ENCODE results near the gene USP19. TPM values are rescaled to one million over a fixed set of nuclear protein-coding genes. Genes with fewer than 3 reads are reported as not detected.

USP19 gene
- total and polyA plus RNA-seq, 7 donors = 22.2 to 98.4 (median 48.2) TPM

DNA sequence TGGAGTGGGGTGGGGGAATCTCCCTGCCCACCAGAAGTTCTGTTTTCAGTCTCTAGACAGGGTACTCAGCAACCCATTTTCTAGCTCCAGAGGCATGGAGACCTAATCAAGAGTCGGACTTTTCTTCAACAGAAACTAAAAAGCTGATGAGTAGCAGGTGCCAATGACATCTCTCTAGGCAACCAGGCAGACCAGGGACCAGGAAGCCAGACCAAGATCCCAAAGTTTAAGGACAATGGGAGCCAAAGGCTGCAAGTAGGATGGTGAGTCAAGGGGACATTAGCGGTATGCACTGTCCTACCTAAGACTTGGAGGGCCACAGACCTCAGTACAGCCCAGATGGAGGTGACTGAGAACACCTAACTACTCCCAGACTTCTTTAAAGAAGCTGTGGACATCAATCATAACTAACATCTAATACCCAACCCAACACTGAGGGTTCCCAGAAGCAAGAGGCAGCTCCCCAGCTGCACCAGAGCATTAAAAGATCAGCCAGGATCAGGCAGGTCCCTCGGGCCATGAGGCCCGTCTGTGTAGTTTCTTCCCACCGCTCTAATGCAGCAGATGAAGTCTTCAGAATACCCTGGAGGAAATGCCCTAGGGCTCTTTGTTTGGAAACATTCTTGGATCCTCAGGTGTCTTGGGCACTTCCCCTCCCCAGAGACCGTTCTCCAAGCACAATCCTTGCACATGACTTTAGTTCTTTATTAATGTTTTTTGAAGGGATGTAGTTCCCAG, 44.5 kb upstream of the USP19 start:
- H3K27me3 ChIP-seq = no peaks in the 10 kb centered on the region
- peaks cover 0 to 18% (median 11%) of the 10 kb centered on the region in 4 donors for H3K36me3 ChIP-seq
- no peaks in the 10 kb centered on the region for H3K9me3 ChIP-seq
- peaks cover 0 to 23% (median 19%) of the 10 kb centered on the region in 4 donors for H3K4me1 ChIP-seq
- WGBS, 2 donors = 40 to 59% methylated on average over 6 of the region's 6 CpGs
- no peak for TF ChIP-seq POLR2A (IDR thresholded peaks at IDR 0.05)
- TF ChIP-seq, protein P1, sequence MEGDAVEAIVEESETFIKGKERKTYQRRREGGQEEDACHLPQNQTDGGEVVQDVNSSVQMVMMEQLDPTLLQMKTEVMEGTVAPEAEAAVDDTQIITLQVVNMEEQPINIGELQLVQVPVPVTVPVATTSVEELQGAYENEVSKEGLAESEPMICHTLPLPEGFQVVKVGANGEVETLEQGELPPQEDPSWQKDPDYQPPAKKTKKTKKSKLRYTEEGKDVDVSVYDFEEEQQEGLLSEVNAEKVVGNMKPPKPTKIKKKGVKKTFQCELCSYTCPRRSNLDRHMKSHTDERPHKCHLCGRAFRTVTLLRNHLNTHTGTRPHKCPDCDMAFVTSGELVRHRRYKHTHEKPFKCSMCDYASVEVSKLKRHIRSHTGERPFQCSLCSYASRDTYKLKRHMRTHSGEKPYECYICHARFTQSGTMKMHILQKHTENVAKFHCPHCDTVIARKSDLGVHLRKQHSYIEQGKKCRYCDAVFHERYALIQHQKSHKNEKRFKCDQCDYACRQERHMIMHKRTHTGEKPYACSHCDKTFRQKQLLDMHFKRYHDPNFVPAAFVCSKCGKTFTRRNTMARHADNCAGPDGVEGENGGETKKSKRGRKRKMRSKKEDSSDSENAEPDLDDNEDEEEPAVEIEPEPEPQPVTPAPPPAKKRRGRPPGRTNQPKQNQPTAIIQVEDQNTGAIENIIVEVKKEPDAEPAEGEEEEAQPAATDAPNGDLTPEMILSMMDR (IDR thresholded peaks at IDR 0.05) = no peak
- no peak for TF ChIP-seq POLR2AphosphoS5 (IDR thresholded peaks at IDR 0.05)
- no peak for TF ChIP-seq EP300 (IDR thresholded peaks at IDR 0.05)
- peak overlapping the region; percentile 85 to 92 (median 88) for H3K27ac ChIP-seq
- DNase-seq = no peak
- intact Hi-C loops (cut with DNase I) = loop anchor here (5.0 kb wide), 1 partner anchor 33 kb away; the partner anchor contains the start of gene LAMB2
- peak overlapping the region; percentile 79 to 96 (median 86) for H3K4me3 ChIP-seq

DNA sequence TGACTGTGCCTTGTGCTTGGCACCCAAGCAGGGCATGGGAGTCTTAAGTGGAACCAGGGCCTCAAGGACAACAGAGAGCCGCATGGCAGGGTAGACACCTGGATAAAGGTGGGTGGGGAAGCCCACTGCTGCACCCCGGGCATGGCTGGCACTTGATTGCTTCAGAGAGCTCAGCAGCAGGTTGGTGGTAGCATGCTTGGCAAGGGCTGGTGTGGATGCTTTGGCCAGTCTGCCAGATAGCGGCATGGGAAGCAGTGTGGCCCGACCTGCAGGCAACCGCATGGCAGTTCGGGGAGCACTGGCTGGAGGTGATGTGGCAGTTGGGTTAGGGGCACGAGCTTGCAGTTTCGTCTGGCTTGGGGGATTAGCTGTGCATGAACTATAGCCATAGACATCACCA, 43.0 kb upstream of the USP19 start:
- WGBS, 2 donors = 95 to 97% methylated on average over 8 of the region's 8 CpGs
- TF ChIP-seq POLR2A (IDR thresholded peaks at IDR 0.05) = no peak
- no peak for TF ChIP-seq EP300 (IDR thresholded peaks at IDR 0.05)
- TF ChIP-seq POLR2AphosphoS5 (IDR thresholded peaks at IDR 0.05) = no peak
- TF ChIP-seq, protein P1 (IDR thresholded peaks at IDR 0.05) = no peak
- Histone ChIP-seq H3K9me3 (no peaks in the 10 kb centered on the region), H3K27me3 (no peaks in the 10 kb centered on the region), H3K27ac (no peak overlapping the region), H3K4me3 (no peak overlapping the region), H3K36me3 (peaks cover 0 to 18% (median 11%) of the 10 kb centered on the region in 4 donors), H3K4me1 (peaks cover 0 to 23% (median 18%) of the 10 kb centered on the region in 4 donors)
- intact Hi-C loops (cut with DNase I) = no loop called here
- no peak for DNase-seq

DNA sequence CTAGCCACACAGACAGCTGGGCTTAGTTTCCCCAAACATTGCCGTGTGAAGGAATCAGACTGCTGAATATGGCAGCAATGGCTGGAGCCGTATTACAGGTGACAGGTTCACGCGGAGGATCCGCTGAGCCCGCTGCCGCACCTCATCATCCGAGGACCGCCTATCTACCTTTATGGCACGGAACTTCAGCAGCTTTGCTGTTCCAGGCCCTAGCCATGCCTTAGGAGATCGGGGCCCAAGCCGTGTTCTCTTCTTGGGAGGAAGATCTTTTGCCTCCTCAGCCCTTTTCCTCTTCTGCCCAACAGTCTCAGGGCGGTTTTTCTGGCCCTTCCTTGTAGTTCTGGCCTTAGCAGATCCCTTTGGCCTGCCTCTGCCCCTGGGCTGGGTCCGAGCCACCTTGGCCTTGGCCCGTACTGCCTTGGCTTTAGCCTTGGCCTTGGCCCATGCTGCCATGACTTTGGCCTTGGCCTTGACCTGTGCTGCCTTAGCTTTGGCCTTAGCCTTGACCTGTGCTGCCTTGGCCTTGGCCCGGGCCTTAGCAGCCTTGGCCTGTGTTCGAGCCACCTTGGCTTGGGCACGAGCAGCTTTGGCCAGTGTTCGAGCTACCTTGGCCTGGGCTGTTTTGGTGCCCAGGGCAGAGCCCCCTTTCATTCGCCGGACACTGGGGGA, 42.3 kb upstream of the USP19 start:
- DNase-seq = no peak
- Histone ChIP-seq H3K4me1 (peaks cover 0 to 23% (median 18%) of the 10 kb centered on the region in 4 donors), H3K36me3 (peaks cover 0 to 18% (median 11%) of the 10 kb centered on the region in 4 donors), H3K4me3 (no peak overlapping the region), H3K27ac (no peak overlapping the region), H3K9me3 (no peaks in the 10 kb centered on the region), H3K27me3 (no peaks in the 10 kb centered on the region)
- no peak for TF ChIP-seq POLR2A (IDR thresholded peaks at IDR 0.05)
- no peak for TF ChIP-seq EP300 (IDR thresholded peaks at IDR 0.05)
- TF ChIP-seq POLR2AphosphoS5 (IDR thresholded peaks at IDR 0.05) = no peak
- TF ChIP-seq, protein P1 (IDR thresholded peaks at IDR 0.05) = no peak
- WGBS, 2 donors = 97% methylated on average over 21 of the region's 21 CpGs
- intact Hi-C loops (cut with DNase I) = no loop called here

DNA sequence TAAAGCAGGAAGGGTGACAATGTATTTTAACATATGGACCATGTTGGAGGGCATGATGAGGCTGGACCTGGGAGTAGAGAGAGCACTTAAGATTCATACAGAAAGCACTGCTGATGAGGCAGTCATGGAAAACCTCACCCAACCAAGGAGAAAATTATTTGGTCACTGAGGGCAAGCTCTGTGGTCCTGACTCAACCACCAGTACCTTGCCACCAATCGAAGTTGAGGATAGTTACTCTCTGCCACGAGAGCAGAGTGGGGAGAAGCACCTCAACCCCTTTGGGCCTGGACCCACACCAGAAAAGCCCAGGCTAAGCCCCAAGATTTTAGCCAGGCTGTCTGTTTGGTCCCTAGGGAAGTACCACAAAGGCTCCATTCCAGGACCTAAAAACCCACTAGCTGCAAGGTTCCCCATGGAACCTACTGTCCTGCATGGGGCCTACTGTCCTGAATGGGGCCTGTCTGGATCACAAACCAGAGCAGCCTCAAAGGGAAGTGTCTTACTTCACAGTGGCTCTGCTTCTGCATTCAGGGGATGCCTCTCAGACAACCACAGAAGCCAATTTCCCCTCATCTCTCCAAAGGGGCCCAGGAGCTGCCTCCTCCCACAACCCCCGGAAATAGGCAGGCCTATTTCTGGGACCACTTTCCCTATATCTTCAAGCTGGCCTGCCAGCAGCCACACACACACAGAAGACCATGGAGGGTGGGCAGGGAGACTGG, 41.3 kb upstream of the USP19 start:
- Histone ChIP-seq H3K9me3 (no peaks in the 10 kb centered on the region), H3K4me1 (peaks cover 0 to 23% (median 18%) of the 10 kb centered on the region in 4 donors), H3K27me3 (no peaks in the 10 kb centered on the region), H3K27ac (no peak overlapping the region), H3K4me3 (no peak overlapping the region), H3K36me3 (peaks cover 0 to 18% (median 11%) of the 10 kb centered on the region in 4 donors)
- no peak for DNase-seq
- TF ChIP-seq POLR2A (IDR thresholded peaks at IDR 0.05) (no peak), POLR2AphosphoS5 (IDR thresholded peaks at IDR 0.05) (no peak), EP300 (IDR thresholded peaks at IDR 0.05) (no peak)
- TF ChIP-seq, protein P1 (IDR thresholded peaks at IDR 0.05) = no peak
- intact Hi-C loops (cut with DNase I) = no loop called here
- 69 to 88% methylated on average over 3 of the region's 3 CpGs for WGBS, 2 donors

Data from sigmoid colon (tissue), 7 donors.